Stimulated activated CD8-positive, alpha-beta memory T cell treated with anti-CD3 and anti-CD28 coated beads, Interleukin-15, amount 100 ng/mL, for 48 hours (primary cell): ENCODE results near the gene KDM7A.
"Not testable (repeated sequence)": the region's sequence is repeated elsewhere in the genome, so short reads cannot be mapped to it uniquely, and the experiment has no call there.

Experiments used
- DNase-seq, 2 donors: peaks; one replicate each; pipeline ENCODE4 v3.0.0-alpha.2; 2020; ENCODE audit warnings: low read depth in 2 of 2

The KDM7A gene

GRCh38 chr7:140176811-140177702 lies at the start of gene KDM7A:
Gene KDM7A (minus strand): TSS chr7:140176983. CDS start chr7:140176937, 46 bp downstream.
- DNase-seq: peak; percentile 85 to 88

GRCh38 chr7:140225562-140226249 lies 48.9 kb upstream of the KDM7A start:
- no peak for DNase-seq

GRCh38 chr7:140223515-140224221 lies 46.9 kb upstream of the KDM7A start:
- no peak for DNase-seq

GRCh38 chr7:140222814-140223213 lies 46.0 kb upstream of the KDM7A start:
- no peak for DNase-seq

GRCh38 chr7:140219672-140220524 lies 43.1 kb upstream of the KDM7A start:
- no peak for DNase-seq

- no peak for DNase-seq
Measured at GRCh38 chr7:140218656-140219055, 41.9 kb upstream of the KDM7A start.

- DNase-seq: no peak
Measured at GRCh38 chr7:140217750-140218501, 41.1 kb upstream of the KDM7A start.

GRCh38 chr7:140215281-140215680 lies 38.5 kb upstream of the KDM7A start:
- no peak for DNase-seq

- no peak for DNase-seq
Measured at GRCh38 chr7:140214075-140214684, 37.4 kb upstream of the KDM7A start.

GRCh38 chr7:140213684-140214074 lies 36.9 kb upstream of the KDM7A start:
- no peak for DNase-seq

- no peak for DNase-seq
Measured at GRCh38 chr7:140212100-140212881, 35.5 kb upstream of the KDM7A start.

- DNase-seq: no peak
Measured at GRCh38 chr7:140211698-140212097, 34.9 kb upstream of the KDM7A start.

- peak in 1 of 2 donors; percentile 47 for DNase-seq
Measured at GRCh38 chr7:140209866-140210609, 33.3 kb upstream of the KDM7A start.

GRCh38 chr7:140206616-140207389 lies 30.0 kb upstream of the KDM7A start:
- DNase-seq: no peak

GRCh38 chr7:140205600-140205999 lies 28.8 kb upstream of the KDM7A start:
- DNase-seq: no peak

- DNase-seq: no peak
Measured at GRCh38 chr7:140203556-140203955, 26.8 kb upstream of the KDM7A start.

GRCh38 chr7:140202942-140203341 lies 26.2 kb upstream of the KDM7A start:
- not testable (repeated sequence) for DNase-seq

- no peak for DNase-seq
Measured at GRCh38 chr7:140201393-140201792, 24.6 kb upstream of the KDM7A start.
